Measurements from ENCODE around the gene COLEC12. TPM values are rescaled to one million over a fixed set of nuclear protein-coding genes. Genes with fewer than 3 reads are reported as not detected.
A peak's percentile ranks its signal among the peaks of the same experiment; 100 is the strongest.

COLEC12 gene
- total RNA-seq, 2 donors from 2014 or later: 23.0 to 54.9 TPM

DNA sequence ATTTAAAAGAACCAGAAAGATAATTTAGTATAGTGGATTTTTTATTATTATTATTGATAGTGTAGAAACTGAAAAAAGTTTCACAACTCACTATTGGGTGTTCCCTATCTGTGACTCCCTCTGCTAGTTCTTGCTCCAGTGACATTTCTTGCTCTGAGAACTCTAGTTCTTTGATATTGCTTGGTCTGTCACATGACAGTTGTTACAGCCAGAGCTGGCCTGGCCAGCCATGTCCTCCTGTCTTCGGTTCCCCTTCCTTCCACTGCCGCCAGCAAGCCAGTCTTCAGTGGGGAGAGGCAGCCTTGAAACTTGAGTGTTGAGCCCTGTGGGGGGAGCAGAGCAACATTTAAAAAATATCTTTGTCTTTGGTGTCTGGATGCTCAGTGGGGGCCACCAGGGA, 225.0 kb downstream of the COLEC12 start:
- intact Hi-C loops (cut with DNase I): no loop called here
- DNase-seq (ENCODE audit: low spot score): no peak

DNA sequence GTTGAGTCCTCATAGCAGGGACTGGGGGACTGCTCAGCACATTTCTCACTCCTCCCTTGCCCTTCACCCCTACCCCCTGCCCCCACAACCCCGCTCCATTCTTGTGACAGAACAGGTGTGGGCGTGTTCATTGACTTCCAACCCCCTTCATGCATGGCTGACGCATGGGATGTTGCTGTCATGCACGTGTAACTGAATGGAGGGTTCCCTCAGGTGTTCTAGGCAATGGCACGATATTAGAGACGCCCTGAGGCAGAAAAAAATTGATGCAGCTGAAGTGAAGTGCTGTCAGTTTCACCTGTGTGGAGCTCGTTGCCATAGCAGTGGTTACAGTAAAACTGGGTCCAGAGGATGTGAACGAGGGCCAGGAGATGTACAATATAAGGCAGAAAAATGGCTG, 226.2 kb downstream of the COLEC12 start:
- DNase-seq (ENCODE audit: low spot score): no peak
- intact Hi-C loops (cut with DNase I): no loop called here

DNA sequence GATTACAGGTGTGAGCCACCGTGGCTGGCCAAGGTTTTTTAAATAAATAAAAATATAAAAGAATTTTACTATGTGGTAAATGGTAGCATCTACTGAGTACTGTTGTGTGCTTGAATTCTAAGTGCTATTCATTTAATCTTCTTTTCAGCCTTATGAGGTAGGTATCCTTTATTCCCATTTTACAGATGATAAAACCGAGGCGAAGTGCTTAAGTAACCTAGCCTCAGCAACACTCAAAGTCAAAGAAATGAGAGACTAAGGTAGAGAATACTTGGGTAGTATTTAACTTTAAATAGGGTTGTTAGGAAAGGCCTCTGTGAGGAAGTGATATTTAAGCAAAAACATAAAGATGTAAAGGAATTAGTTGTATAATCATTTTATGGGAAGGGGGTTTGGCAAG, 227.0 kb downstream of the COLEC12 start:
- DNase-seq (ENCODE audit: low spot score): no peak
- intact Hi-C loops (cut with DNase I): no loop called here

DNA sequence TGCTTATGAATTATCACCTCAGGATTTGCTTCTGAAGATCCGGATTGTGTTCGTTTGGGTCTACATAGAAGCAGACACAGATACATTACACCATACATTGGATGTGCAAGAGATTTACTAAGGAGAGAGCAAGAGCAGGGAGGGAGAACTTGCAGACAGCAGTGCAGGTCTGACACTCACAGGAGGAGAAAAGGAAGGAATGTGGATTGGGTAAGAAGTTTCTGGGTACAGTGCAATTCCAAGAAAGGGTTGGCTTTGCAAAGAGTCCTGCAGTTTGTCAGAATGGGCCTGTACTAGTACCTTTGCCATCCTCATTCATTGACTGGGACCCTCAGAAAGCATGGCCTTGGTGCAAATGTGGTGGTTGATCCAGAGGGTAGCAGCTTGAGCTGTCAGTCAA, 227.9 kb downstream of the COLEC12 start:
- no peak for DNase-seq (ENCODE audit: low spot score)
- intact Hi-C loops (cut with DNase I): no loop called here

DNA sequence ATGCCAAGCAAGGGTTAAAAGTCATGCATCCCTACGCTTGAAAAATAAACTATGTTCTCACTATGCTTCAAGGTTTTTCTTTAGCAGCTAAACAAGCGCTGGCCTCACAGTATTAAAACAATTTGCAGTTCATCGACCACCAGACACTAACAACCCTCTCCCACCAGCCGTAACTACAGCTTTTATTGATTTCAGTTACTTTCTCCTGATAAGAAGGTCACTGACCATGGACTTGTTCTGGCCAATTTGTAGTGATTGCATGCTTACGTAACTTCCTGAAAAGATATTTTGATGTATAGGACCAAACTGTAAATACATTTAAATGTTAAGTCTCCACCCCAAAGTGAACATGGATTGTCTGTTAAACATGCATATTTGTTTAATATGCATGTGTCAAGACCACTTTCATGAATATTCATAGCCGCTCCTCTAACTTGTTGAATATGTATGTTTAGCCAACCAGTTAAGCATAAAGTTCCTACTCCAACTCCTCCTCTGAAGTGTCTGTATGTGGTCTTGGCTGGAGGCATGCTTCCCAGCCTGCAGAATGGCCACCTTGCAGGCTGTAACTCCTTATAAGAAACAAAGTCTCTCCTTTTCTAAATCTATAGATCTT, 230.9 kb downstream of the COLEC12 start:
- DNase-seq (ENCODE audit: low spot score): no peak
- intact Hi-C loops (cut with DNase I): no loop called here

DNA sequence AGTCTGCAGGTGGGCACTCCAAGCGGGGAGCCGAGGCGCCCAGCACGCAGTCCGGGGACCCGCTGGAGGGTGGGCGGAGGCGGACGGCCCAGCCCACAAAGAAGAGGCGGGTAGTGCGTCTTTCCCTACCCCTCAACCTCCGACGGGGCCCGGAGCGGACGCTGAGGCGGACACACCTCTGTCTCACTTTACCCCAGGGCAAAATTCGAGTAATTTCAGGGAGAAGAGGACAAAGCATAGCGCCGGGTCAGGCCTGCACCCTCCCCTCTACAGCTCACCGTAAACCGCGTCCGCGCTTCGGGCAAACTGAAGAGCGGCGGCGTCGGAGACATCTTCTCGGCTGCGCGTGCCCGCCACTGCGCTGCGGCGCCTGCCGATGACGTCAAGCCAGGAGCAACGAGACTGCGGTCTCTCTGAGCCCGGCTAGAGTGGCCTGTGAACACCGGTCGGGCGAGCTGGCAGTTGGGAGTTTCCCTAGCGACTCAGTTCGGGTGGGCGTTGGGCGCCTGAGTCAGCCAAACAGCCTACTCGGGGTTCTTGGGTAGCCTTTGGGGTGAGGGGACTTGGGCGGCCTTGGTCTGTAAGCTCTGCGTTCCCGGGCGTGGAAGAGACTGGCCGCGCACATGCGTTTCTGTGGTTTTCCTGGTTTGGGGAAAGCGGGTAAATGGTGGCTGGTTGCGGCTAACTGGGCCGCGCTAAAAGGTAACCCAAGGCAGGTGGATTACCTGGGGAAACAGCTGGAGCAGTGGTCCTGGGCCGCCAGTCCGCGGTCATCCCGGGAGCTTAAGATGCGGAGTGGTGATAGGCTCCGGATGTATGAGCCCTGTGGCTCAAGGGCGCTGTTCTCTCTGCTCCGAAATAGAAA, 232.6 kb downstream of the COLEC12 start, which contains the start of gene THOC1:
Gene THOC1, minus strand, starts transcription at position 360 of the 865 bp plus-strand sequence. Its CDS starts 28 bp downstream, at position 332.
- intact Hi-C loops (cut with DNase I): no loop called here
- peak; percentile 99 for DNase-seq (ENCODE audit: low spot score)

DNA sequence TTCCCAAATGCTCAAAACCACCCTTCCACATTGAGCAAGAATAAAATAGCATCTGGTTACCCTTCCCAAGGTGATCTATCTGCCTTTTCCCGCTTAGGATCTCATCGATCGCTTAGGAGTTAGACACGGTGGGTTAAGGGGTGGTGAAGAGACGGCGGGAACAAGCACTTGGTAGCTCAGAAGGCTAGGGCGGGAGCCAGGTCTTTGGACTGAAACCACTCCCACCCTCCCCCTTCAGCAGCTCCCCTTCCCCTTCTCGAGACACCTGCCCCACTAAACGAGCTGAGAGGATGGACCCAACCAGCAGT, 233.2 kb downstream of the COLEC12 start:
- DNase-seq (ENCODE audit: low spot score): no peak
- intact Hi-C loops (cut with DNase I): no loop called here

Other genes with a start within 250 kb of the COLEC12 start
- 10 to 100 TPM; 25.9 to 26.4 TPM for gene THOC1, start 232.7 kb downstream of the COLEC12 start, total RNA-seq
- gene CETN1, start 79.7 kb upstream of the COLEC12 start, total RNA-seq: not detected
- not detected for gene CLUL1, start 96.3 kb upstream of the COLEC12 start, total RNA-seq
- 1 to 10 TPM; 4.0 TPM for gene TYMS, start 157.0 kb upstream of the COLEC12 start, total RNA-seq
- 10 to 100 TPM; 38.1 to 57.7 TPM for gene ENOSF1, start 211.9 kb upstream of the COLEC12 start, total RNA-seq

Data from posterior vena cava (tissue), 2 donors.